Activated CD8-positive, alpha-beta T cell treated with anti-CD3 and anti-CD28 coated beads, Interleukin-2, amount 10 ng/mL, durations not matched to agents 7 days and 5 days (primary cell): Measurements from ENCODE around the gene CWH43. TPM values are rescaled to one million over a fixed set of nuclear protein-coding genes. Genes with fewer than 3 reads are reported as not detected.
"Not testable (repeated sequence)": the region's sequence is repeated elsewhere in the genome, so short reads cannot be mapped to it uniquely, and the experiment has no call there.

ENCODE experiments used
- ATAC-seq: fragments of 150-1000 bp; cut with Tn5 transposase; one replicate; pipeline ENCODE4 v1.10.0; 2021; ENCODE audit warnings: moderate library complexity
- CTCF ChIA-PET: fragments of 350-600 bp; sonication (Branson Sonifier 250); formaldehyde crosslinking; loops from one replicate; lab custom pipeline; 2021; ENCODE audit warnings: antibody characterized with exemption; lab: Charles Lee
- POLR2A ChIA-PET: fragments of 350-600 bp; sonication (Branson Sonifier 250); formaldehyde crosslinking; loops from one replicate; lab custom pipeline; 2021; ENCODE audit warnings: antibody characterized with exemption; lab: Charles Lee
- DNase-seq: peaks from one replicate; pipeline ENCODE4 v3.0.0-alpha.2; 2020
- H3K27ac Mint-ChIP-seq: one replicate; pipeline ENCODE4 v1.8.0; 2021; ENCODE audit warnings: mild to moderate bottlenecking, mixed read lengths
- H3K27me3 Mint-ChIP-seq: one replicate; pipeline ENCODE4 v1.8.0; 2021; ENCODE audit warnings: low read depth, mixed read lengths
- H3K36me3 Mint-ChIP-seq: one replicate; pipeline ENCODE4 v1.8.0; 2021; ENCODE audit warnings: low read depth, mixed read lengths
- H3K4me1 Mint-ChIP-seq: one replicate; pipeline ENCODE4 v1.8.0; 2021; ENCODE audit warnings: low read depth, mixed read lengths
- H3K4me3 Mint-ChIP-seq: one replicate; pipeline ENCODE4 v1.8.0; 2021; ENCODE audit warnings: mild to moderate bottlenecking, mixed read lengths
- H3K9me3 Mint-ChIP-seq: one replicate; pipeline ENCODE4 v1.8.0; 2022; ENCODE audit warnings: mixed read lengths; ENCODE audit not compliant: insufficient read depth
- total RNA-seq, 2 experiments: library from RNA; stranded (reverse); gene quantifications; one replicate each; pipeline ENCODE4 v1.2.3, GENCODE V29; 2021

Gene CWH43
- total RNA-seq, 2 experiments from 2014 or later = not detected

DNA sequence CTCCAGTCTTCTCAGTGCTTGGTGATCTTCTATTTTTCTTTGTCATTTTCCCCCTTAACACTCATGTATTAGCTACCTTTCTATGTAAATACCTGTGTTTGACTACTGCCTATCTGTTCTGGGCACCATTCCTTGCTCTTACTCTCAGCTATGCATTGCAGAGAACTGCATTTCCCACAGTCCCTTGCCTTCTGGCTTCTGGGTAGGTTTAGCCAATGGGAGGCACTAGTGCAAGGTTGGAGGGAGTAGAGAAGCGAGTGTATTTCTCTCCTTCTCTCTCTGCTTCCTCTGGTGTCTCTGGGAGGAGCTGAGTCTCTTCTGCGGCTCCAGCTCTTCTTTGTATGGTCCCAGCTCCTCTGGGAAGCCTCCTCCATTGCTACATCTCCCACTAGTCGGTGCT, 50.5 kb downstream of the CWH43 start:
- no peaks in the 10 kb centered on the region for H3K4me1 Mint-ChIP-seq

DNA sequence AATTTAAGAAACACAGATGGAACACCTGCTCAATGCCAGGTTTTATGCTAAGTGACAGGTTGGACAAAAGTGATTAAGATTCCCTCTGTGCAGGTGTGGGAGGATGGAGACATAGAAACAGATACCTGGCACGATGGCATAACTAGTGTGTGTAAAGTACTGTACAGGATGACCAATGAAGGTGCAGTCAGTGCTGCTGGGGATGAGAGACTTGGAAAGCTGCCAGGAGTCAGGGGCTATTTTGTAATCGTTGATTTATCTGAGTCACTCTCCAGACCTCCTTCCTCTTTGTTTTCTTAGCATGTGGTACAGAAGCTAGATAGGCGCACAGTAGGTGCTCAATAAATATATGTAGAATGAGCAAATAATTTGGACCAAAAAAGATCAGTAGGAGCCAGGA, 58.2 kb downstream of the CWH43 start:
- Mint-ChIP-seq H3K27ac (no peak overlapping the region), H3K4me3 (no peak overlapping the region), H3K4me1 (no peaks in the 10 kb centered on the region), H3K36me3 (no peaks in the 10 kb centered on the region), H3K9me3 (no peaks in the 10 kb centered on the region), H3K27me3 (peaks cover 2% of the 10 kb centered on the region)
- ChIA-PET CTCF (no interaction called here), POLR2A (no interaction called here)
- ATAC-seq (no peak), DNase-seq (no peak)

More for the DNA sequence above, 50.5 kb downstream of the CWH43 start:
- H3K4me3 Mint-ChIP-seq = no peak overlapping the region
- no peak for DNase-seq
- ChIA-PET CTCF (no interaction called here), POLR2A (no interaction called here)
- H3K27me3 Mint-ChIP-seq = no peaks in the 10 kb centered on the region
- H3K27ac Mint-ChIP-seq = no peak overlapping the region
- H3K9me3 Mint-ChIP-seq = no peaks in the 10 kb centered on the region
- no peak for ATAC-seq
- H3K36me3 Mint-ChIP-seq = no peaks in the 10 kb centered on the region

DNA sequence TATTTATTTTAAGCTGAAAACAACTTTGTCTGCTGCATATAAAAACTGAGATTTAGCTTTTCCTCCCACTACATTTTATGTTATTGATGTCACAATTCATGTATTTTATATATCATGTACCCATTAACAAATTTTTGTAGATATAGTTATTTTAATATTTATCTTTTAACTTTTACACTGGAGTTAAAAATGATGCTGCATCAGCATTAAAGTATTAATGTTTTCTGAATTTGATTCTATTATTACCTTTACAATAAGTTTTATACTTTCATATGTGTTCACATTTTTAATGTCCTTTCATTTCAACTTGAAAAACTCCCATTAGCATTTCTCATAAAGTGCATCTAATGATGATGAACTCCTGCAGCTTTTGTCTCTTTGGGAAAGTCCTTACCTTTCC, 72.2 kb downstream of the CWH43 start:
- Mint-ChIP-seq H3K27ac (no peak overlapping the region), H3K27me3 (no peaks in the 10 kb centered on the region), H3K36me3 (no peaks in the 10 kb centered on the region), H3K9me3 (peaks cover 18% of the 10 kb centered on the region), H3K4me3 (no peak overlapping the region), H3K4me1 (no peaks in the 10 kb centered on the region)
- CTCF ChIA-PET = no interaction called here
- DNase-seq (no peak), ATAC-seq (no peak)
- POLR2A ChIA-PET = no interaction called here

DNA sequence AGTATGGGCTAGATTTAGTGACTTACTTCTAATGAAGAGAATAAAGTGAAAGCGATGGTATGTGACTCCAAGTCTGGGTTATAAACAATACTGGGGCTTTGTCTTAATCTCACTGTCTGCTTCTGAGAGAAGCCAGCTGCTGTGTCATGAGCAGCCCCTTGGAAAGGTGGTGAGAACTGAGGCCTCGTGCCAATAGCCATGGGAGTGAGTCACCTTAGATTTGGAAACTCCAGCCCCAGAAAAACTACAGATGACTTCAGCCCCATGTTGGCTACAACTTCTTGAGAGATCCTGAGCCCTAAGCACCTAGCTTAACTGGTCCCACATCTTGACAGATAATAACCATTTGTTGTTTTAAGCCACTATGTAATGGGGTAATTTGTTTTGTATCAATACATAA, 77.6 kb downstream of the CWH43 start:
- H3K27me3 Mint-ChIP-seq = no peaks in the 10 kb centered on the region
- H3K4me1 Mint-ChIP-seq = no peaks in the 10 kb centered on the region
- no peak overlapping the region for H3K4me3 Mint-ChIP-seq
- ChIA-PET CTCF (interaction anchor here (1.1 kb wide), 1 partner anchor 12 kb away, joined by 3 read pairs; no protein-coding TSS in a partner anchor), POLR2A (no interaction called here)
- ATAC-seq (no peak), DNase-seq (no peak)
- no peaks in the 10 kb centered on the region for H3K36me3 Mint-ChIP-seq
- peaks cover 11% of the 10 kb centered on the region for H3K9me3 Mint-ChIP-seq
- no peak overlapping the region for H3K27ac Mint-ChIP-seq

DNA sequence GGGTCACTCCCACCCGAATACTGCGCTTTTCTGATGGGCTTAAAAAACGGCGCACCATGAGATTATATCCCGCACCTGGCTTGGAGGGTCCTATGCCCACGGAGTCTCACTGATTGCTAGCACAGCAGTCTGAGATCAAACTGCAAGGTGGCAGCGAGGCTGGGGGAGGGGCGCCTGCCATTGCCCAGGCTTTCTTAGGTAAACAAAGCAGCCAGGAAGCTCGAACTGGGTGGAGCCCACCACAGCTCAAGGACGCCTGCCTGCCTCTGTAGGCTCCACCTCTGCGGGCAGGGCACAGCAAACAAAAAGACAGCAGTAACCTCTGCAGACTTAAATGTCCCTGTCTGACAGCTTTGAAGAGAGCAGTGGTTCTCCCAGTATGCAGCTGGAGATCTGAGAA, 86.1 kb downstream of the CWH43 start:
- H3K4me1 Mint-ChIP-seq, ATAC-seq, CTCF ChIA-PET, H3K9me3 Mint-ChIP-seq, H3K4me3 Mint-ChIP-seq, H3K36me3 Mint-ChIP-seq, POLR2A ChIA-PET, H3K27me3 Mint-ChIP-seq, H3K27ac Mint-ChIP-seq, DNase-seq: not testable (repeated sequence)

DNA sequence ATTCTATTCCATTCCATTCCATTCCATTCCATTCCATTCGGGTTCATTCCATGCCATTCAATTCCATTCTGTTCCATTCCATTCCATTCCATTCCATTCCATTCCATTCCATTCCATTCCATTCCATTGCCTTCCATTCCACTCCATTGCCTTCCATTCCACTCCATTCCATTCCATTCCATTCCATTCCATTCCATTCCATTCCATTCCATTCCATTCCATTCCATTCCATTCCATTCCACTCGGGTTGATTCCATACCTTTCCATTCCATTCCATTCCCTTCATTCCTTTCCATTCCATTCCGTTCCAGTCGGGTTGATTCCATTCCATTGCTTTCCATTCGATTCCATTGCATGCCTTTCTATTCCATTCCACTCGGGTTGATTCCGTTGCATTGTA, 105.8 kb downstream of the CWH43 start:
- Mint-ChIP-seq H3K9me3 (peaks cover 12% of the 10 kb centered on the region), H3K36me3 (peaks cover 26% of the 10 kb centered on the region)
- H3K27me3 Mint-ChIP-seq, POLR2A ChIA-PET, ATAC-seq, H3K4me3 Mint-ChIP-seq, DNase-seq, H3K27ac Mint-ChIP-seq, H3K4me1 Mint-ChIP-seq, CTCF ChIA-PET: not testable (repeated sequence)

DNA sequence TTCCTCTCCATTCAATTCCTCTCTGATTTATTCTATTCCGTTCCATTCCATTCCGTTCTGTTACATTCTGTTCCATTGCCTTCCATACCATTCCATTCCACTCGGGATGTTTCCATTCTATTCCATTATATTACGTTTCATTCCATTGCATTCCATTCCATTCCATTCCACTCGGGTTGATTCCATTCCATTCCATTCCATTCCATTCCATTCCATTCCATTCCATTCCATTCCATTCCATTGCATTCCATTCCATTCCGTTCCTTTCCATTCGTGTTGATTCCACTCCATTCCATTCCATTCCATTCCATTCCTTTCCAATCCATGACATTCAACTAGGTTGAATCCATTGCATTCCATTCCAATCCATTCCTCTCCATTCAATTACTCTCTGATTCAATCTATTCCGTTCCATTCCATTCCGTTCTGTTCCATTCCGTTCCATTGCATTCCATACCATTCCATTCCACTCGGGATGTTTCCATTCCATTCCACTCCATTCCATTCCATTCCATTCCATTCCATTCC, 106.6 kb downstream of the CWH43 start:
- H3K4me3 Mint-ChIP-seq, POLR2A ChIA-PET, H3K27ac Mint-ChIP-seq, H3K27me3 Mint-ChIP-seq, DNase-seq, CTCF ChIA-PET, H3K4me1 Mint-ChIP-seq: not testable (repeated sequence)
- Mint-ChIP-seq H3K36me3 (peaks cover 32% of the 10 kb centered on the region), H3K9me3 (peaks cover 12% of the 10 kb centered on the region)
- peak; percentile 61 for ATAC-seq

DNA sequence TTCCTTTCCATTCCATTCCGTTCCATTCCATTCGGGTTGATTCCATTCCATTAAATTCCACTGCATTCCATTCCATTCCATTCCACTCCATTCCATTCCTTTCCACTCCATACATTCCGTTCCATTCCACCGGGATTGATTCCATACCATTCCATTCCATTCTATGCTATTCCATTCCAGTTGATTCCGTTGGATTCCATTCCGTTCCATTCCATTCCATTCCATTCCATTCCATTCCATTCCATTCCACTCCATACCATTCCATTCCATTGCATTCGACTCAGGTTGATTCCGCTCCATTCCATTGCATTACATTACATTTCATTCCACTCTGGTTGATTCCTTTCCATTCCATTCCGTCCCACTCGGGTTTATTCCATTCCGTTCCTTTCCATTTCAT, 110.1 kb downstream of the CWH43 start:
- ATAC-seq, H3K27ac Mint-ChIP-seq, H3K9me3 Mint-ChIP-seq, CTCF ChIA-PET, H3K27me3 Mint-ChIP-seq, H3K4me1 Mint-ChIP-seq, POLR2A ChIA-PET, H3K4me3 Mint-ChIP-seq, DNase-seq: not testable (repeated sequence)
- peaks cover 54% of the 10 kb centered on the region for H3K36me3 Mint-ChIP-seq

DNA sequence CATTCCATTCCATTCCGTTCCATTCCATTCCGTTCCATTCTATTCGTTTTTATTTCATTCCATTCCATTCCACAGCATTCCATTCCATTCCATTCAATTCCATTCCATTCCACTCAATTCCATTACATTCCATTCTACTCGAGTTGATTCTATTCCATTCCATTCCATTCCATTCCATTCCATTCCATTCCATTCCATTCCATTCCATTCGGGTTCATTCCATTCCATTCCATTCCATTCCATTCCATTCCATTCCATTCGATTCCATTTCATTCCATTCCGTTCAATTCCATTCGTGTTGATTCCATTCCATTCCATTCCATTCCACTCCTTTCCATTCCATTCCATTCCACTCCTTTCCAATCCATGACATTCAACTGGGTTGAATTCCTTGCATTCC, 110.6 kb downstream of the CWH43 start:
- DNase-seq, H3K4me3 Mint-ChIP-seq, H3K9me3 Mint-ChIP-seq, H3K27ac Mint-ChIP-seq, ATAC-seq, H3K27me3 Mint-ChIP-seq, POLR2A ChIA-PET, CTCF ChIA-PET, H3K4me1 Mint-ChIP-seq: not testable (repeated sequence)
- H3K36me3 Mint-ChIP-seq = peaks cover 54% of the 10 kb centered on the region

DNA sequence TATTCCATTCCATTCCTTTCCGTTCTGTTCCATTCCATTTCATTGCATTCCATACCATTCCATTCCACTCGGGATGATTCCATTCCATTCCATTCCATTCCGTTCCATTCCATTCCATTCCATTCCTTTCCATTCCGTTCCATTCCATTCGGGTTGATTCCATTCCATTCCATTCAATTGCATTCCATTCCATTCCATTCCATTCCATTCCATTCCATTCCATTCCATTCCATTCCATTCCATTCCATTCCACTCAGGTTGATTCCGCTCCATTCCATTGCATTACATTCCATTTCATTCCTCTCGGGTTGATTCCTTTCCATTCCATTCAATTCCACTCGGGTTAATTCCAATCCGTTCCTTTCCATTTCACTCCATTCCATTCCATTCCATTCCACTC, 111.0 kb downstream of the CWH43 start:
- peak; percentile 48 for ATAC-seq
- DNase-seq, H3K9me3 Mint-ChIP-seq, H3K27me3 Mint-ChIP-seq, H3K27ac Mint-ChIP-seq, POLR2A ChIA-PET, H3K4me1 Mint-ChIP-seq, CTCF ChIA-PET, H3K4me3 Mint-ChIP-seq: not testable (repeated sequence)
- H3K36me3 Mint-ChIP-seq = peaks cover 49% of the 10 kb centered on the region

DNA sequence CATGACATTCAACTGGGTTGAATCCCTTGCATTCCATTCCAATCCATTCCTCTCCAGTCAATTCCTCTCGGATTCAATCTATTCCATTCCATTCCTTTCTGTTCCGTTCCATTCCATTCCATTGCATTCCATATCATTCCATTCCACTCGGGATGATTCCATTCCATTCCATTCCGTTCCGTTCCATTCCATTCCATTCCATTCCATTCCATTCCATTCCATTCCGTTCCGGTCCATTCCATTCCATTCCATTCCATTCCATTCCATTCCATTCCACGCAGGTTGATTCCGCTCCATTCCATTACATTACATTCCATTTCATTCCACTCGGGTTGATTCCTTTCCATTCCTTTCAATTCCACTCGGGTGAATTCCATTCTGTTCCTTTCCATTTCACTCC, 111.4 kb downstream of the CWH43 start:
- H3K4me3 Mint-ChIP-seq, CTCF ChIA-PET, ATAC-seq, H3K27ac Mint-ChIP-seq, H3K9me3 Mint-ChIP-seq, POLR2A ChIA-PET, H3K27me3 Mint-ChIP-seq, H3K4me1 Mint-ChIP-seq, DNase-seq: not testable (repeated sequence)
- H3K36me3 Mint-ChIP-seq = peaks cover 51% of the 10 kb centered on the region

DNA sequence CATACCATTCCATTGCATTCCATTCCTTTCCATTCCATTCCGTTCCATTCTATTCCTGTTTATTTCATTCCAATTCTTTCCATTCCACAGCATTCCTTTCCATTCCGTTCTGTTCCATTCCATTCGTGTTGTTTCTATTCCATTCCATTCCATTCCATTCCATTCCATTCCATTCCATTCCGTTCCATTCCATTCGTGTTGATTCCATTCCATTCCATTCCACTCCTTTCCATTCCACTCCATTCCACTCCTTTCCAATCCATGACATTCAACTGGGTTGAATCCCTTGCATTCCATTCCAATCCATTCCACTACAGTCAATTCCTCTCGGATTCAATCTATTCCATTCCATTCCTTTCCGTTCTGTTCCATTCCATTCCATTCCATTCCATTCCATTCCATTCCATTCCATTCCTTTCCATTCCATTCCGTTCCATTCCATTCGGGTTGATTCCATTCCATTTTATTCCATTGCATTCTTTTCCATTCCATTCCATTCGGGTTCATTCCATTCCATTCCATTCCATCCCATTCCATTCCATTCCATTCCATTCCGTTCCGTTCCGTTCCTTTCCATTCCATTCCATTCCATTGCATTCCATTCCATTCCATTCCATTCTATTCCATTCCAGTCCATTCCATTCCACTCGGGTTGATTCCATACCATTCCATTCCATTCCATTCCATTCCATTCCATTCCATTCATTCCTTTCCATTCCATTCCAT, 112.1 kb downstream of the CWH43 start:
- ATAC-seq, H3K9me3 Mint-ChIP-seq, H3K27ac Mint-ChIP-seq, POLR2A ChIA-PET, CTCF ChIA-PET, H3K4me1 Mint-ChIP-seq, DNase-seq, H3K4me3 Mint-ChIP-seq, H3K27me3 Mint-ChIP-seq: not testable (repeated sequence)
- H3K36me3 Mint-ChIP-seq = peaks cover 51% of the 10 kb centered on the region
